ENCODE data around the gene ELMO1. TPM values are rescaled to one million over a fixed set of nuclear protein-coding genes. Genes with fewer than 3 reads are reported as not detected.

The ELMO1 gene
- total and polyA plus RNA-seq, 10 of the 15 experiments (the other 5 are each of a cell fraction or from before 2014, with no cell fraction given) = 22.6 to 85.9 (median 56.6) TPM

DNA sequence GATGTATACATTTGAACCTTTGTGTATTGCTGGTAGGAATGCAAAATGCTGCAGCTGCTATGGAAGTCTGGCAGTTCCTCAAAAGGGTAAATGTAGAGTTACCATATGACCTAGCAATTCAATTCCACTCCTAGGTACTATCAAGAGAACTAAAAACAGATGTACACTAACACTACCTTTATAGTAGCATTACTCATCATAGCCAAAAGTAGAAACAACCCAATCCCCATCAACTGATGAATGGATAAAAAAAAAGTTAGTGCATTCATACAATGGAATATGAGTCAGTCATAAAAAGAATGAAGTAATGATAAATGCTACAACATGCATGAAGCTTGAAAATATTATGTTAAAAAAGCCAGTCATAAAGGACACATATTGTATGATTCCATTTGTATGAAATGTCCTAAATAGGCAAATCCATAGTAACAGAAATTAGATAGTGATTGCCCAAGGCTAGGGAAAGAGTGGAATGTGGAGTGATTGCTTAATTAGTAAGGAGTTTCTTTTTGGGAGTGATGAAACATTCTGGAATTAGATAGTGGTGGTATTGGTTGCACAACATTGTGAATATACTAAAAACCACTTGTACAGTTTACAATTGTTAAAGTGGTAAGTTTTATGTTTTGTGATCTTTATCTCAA lies 628.0 kb downstream of the ELMO1 start (continued):
- TF ChIP-seq, protein P1, sequence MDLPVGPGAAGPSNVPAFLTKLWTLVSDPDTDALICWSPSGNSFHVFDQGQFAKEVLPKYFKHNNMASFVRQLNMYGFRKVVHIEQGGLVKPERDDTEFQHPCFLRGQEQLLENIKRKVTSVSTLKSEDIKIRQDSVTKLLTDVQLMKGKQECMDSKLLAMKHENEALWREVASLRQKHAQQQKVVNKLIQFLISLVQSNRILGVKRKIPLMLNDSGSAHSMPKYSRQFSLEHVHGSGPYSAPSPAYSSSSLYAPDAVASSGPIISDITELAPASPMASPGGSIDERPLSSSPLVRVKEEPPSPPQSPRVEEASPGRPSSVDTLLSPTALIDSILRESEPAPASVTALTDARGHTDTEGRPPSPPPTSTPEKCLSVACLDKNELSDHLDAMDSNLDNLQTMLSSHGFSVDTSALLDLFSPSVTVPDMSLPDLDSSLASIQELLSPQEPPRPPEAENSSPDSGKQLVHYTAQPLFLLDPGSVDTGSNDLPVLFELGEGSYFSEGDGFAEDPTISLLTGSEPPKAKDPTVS (IDR thresholded peaks at IDR 0.05; ENCODE audit: low read depth, low read length) = no peak
- no peak for TF ChIP-seq JUNB (IDR thresholded peaks at IDR 0.05)

DNA sequence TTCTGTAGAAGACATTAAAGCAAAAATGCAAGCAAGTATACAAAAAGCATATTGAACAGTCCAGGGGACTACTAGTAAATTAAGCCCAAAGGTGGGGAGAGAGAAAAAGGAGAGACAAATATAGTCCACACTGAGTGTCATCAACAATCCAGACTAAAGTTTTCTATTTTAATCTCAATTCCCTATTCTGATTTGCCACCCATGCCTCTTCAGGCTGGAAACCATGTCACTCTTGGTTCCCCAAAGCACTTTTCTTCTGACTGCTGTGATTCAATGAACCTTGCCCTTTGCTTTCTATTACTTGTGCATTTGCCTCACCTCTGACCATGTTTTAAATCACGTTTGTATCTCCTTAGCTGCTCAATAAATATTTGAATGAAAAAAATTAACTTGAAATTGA lies 629.0 kb downstream of the ELMO1 start:
- TF ChIP-seq SIN3A (IDR thresholded peaks at IDR 0.05; ENCODE audit: low read depth, low read length) = no peak
- no peak for TF ChIP-seq KDM1A (IDR thresholded peaks at IDR 0.05; ENCODE audit: borderline replicate concordance)
- TF ChIP-seq, protein P2, sequence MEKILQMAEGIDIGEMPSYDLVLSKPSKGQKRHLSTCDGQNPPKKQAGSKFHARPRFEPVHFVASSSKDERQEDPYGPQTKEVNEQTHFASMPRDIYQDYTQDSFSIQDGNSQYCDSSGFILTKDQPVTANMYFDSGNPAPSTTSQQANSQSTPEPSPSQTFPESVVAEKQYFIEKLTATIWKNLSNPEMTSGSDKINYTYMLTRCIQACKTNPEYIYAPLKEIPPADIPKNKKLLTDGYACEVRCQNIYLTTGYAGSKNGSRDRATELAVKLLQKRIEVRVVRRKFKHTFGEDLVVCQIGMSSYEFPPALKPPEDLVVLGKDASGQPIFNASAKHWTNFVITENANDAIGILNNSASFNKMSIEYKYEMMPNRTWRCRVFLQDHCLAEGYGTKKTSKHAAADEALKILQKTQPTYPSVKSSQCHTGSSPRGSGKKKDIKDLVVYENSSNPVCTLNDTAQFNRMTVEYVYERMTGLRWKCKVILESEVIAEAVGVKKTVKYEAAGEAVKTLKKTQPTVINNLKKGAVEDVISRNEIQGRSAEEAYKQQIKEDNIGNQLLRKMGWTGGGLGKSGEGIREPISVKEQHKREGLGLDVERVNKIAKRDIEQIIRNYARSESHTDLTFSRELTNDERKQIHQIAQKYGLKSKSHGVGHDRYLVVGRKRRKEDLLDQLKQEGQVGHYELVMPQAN (conservative IDR thresholded peaks at IDR 0.05) = no peak
- no peak for TF ChIP-seq ZNF622 (IDR thresholded peaks at IDR 0.05)
- TF ChIP-seq, protein P3, sequence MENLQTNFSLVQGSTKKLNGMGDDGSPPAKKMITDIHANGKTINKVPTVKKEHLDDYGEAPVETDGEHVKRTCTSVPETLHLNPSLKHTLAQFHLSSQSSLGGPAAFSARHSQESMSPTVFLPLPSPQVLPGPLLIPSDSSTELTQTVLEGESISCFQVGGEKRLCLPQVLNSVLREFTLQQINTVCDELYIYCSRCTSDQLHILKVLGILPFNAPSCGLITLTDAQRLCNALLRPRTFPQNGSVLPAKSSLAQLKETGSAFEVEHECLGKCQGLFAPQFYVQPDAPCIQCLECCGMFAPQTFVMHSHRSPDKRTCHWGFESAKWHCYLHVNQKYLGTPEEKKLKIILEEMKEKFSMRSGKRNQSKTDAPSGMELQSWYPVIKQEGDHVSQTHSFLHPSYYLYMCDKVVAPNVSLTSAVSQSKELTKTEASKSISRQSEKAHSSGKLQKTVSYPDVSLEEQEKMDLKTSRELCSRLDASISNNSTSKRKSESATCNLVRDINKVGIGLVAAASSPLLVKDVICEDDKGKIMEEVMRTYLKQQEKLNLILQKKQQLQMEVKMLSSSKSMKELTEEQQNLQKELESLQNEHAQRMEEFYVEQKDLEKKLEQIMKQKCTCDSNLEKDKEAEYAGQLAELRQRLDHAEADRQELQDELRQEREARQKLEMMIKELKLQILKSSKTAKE (IDR thresholded peaks at IDR 0.05; ENCODE audit: low read depth, poor library complexity, severe bottlenecking) = no peak
- TF ChIP-seq SUZ12 (IDR thresholded peaks at IDR 0.05; ENCODE audit: unreplicated experiment) = no peak
- Histone ChIP-seq H3K27me3 (replicated peaks in 1 of 2; ENCODE audit: control insufficient read depth in 2 of 2, insufficient read depth in 2 of 2, low read length in 1 of 2) (no peaks in the 10 kb centered on the region), H3K9me3 (replicated peaks; ENCODE audit: control insufficient read depth, insufficient read depth, low read length) (no peaks in the 10 kb centered on the region), H3K4me1 (ENCODE audit: control insufficient read depth, insufficient read depth, low read length) (no peaks in the 10 kb centered on the region), H3K79me2 (ENCODE audit: control insufficient read depth, insufficient read depth, low read length) (no peaks in the 10 kb centered on the region), H2AFZ (ENCODE audit: control insufficient read depth, low read depth, low read length) (no peak overlapping the region), H3K27ac (ENCODE audit: control insufficient read depth, insufficient read depth) (no peak overlapping the region), H3K9ac (ENCODE audit: control insufficient read depth, insufficient read depth, low read length) (no peak overlapping the region), H3K36me3 (ENCODE audit: control insufficient read depth in 2 of 2, insufficient read depth in 2 of 2, low read length in 1 of 2) (no peaks in the 10 kb centered on the region), H3K4me2 (ENCODE audit: control insufficient read depth, insufficient read depth) (no peak overlapping the region), H3K4me3 (no peak overlapping the region), H4K20me1 (ENCODE audit: control insufficient read depth, insufficient read depth) (no peaks in the 10 kb centered on the region)
- ATAC-seq (no peak; the same call in 1 of the 3 replicates), DNase-seq (ENCODE audit: low read depth, low spot score) (no peak), FAIRE-seq (no peak)
- ChIA-PET SMC1A (ENCODE audit: uncharacterized antibody, unreplicated experiment) (interaction anchor here (0.8 kb wide), 1 partner anchor 9 kb away, joined by 3 read pairs; no protein-coding TSS in a partner anchor), POLR2A (no interaction called here), CTCF (no interaction called here), RAD21 (ENCODE audit: unreplicated experiment) (no interaction called here)
- 0% methylated on average over 1 of the region's 1 CpG for WGBS (ENCODE audit: insufficient coverage, insufficient replicate concordance, low lambda C conversion rate, missing lambda C conversion rate)
- BruUV-seq (replicated peaks) = no TSS peak
- in situ Hi-C loops (cut with MboI) (no loop called here), intact Hi-C loops (cut with micrococcal nuclease; ENCODE audit: unreplicated experiment) (no loop called here)

Measured in GM12878 (cell line).